H1 (cell line): ENCODE data around the gene KIF5A. TPM values are rescaled to one million over a fixed set of nuclear protein-coding genes. Genes with fewer than 3 reads are reported as not detected.

Experiments
- CTCF ChIA-PET: fragments of 300-600 bp; sonication (Branson Sonifier 250); formaldehyde crosslinking; loops from one replicate; lab custom pipeline; 2021; ENCODE audit not compliant: partially characterized antibody; lab: Charles Lee
- POLR2A ChIA-PET: fragments of 300-600 bp; sonication (Branson Sonifier 250); formaldehyde crosslinking; loops from one replicate; lab custom pipeline; 2021; ENCODE audit warnings: inconsistent platforms; ENCODE audit not compliant: partially characterized antibody; lab: Charles Lee
- DNase-seq, 2 experiments: peaks; one replicate each; pipeline versions ENCODE4 v3.0.0 to v3.0.0-alpha.2; 2010 to 2022; ENCODE audit warnings: low spot score in 2 of 2, low read depth in 1 of 2, mixed read lengths in 1 of 2
- FAIRE-seq: peaks from 2 replicates; lab custom pipeline; 2011; peaks lifted over from hg19 to GRCh38; lab: Jason Lieb, UNC
- H2AFZ ChIP-seq: 2 replicates; pipeline ENCODE4 v1.8.1; 2012; ENCODE audit warnings: low read length, inconsistent platforms
- H2AK5ac ChIP-seq: 2 replicates; pipeline ENCODE4 v1.6.1; 2013; ENCODE audit warnings: low read depth, low read length
- H2BK120ac ChIP-seq: replicated peaks from 2 replicates; pipeline ENCODE3; 2013; ENCODE audit warnings: low read depth, low read length, inconsistent platforms
- H2BK12ac ChIP-seq: 2 replicates; pipeline ENCODE4 v1.6.1; 2013; ENCODE audit warnings: low read depth, low read length
- H2BK15ac ChIP-seq: 2 replicates; pipeline ENCODE4 v1.6.1; 2013; ENCODE audit warnings: low read length
- H2BK20ac ChIP-seq: 2 replicates; pipeline ENCODE4 v1.6.1; 2013; ENCODE audit warnings: low read length
- H2BK5ac ChIP-seq: 2 replicates; pipeline ENCODE4 v1.6.1; 2013; ENCODE audit warnings: low read depth, low read length
- H3K14ac ChIP-seq: 2 replicates; pipeline ENCODE4 v1.6.1; 2013; ENCODE audit warnings: inconsistent platforms; ENCODE audit not compliant: insufficient read length
- H3K18ac ChIP-seq: 2 replicates; pipeline ENCODE4 v1.6.1; 2013; ENCODE audit warnings: low read length; ENCODE audit errors: extremely low read depth
- H3K23ac ChIP-seq: 2 replicates; pipeline ENCODE4 v1.6.1; 2013; ENCODE audit warnings: inconsistent platforms; ENCODE audit not compliant: insufficient read length
- H3K23me2 ChIP-seq: 2 replicates; pipeline ENCODE4 v1.6.1; 2013; ENCODE audit warnings: low read depth, low read length
- H3K27ac ChIP-seq: 2 replicates; pipeline ENCODE4 v1.6.1; 2011; ENCODE audit warnings: low read depth, low read length, inconsistent platforms
- H3K27me3 ChIP-seq, 4 experiments: replicated peaks in 1 of 4; 1 replicate in 1 of 4; 2 replicates in 3 of 4; pipeline versions ENCODE4 v1.6.1 to v1.8.1; 2011 to 2013; ENCODE audit warnings: low read length in 3 of 4, mild to moderate bottlenecking in 3 of 4, inconsistent platforms in 2 of 4, mixed read lengths in 2 of 4, moderate library complexity in 1 of 4; ENCODE audit not compliant: control insufficient read depth in 3 of 4, insufficient read depth in 3 of 4; ENCODE audit errors: extremely low read depth in 1 of 4
- H3K36me3 ChIP-seq, 4 experiments: 2 replicates each; pipeline versions ENCODE4 v1.6.1 to v1.8.1; 2011 to 2013; ENCODE audit warnings: mild to moderate bottlenecking in 4 of 4, low read length in 3 of 4, moderate library complexity in 2 of 4, control low read depth in 1 of 4, inconsistent platforms in 1 of 4; ENCODE audit not compliant: insufficient read depth in 4 of 4, control insufficient read depth in 2 of 4
- H3K4ac ChIP-seq: replicated peaks from 2 replicates; pipeline ENCODE3; 2013; ENCODE audit warnings: low read length, low read depth, mixed read lengths, inconsistent platforms; ENCODE audit not compliant: insufficient read length
- H3K4me1 ChIP-seq, 4 experiments: replicated peaks in 1 of 4; 1 replicate in 1 of 4; 2 replicates in 3 of 4; pipeline versions ENCODE4 v1.6.1 to v1.8.1; 2011 to 2013; ENCODE audit warnings: low read length in 3 of 4, inconsistent platforms in 2 of 4, mixed read lengths in 1 of 4; ENCODE audit not compliant: insufficient read depth in 4 of 4, control insufficient read depth in 3 of 4
- H3K4me2 ChIP-seq, 2 experiments: 2 replicates each; pipeline versions ENCODE4 v1.6.1 to v1.8.1; 2011 to 2013; ENCODE audit warnings: low read depth in 2 of 2, low read length in 2 of 2, control low read depth in 1 of 2, inconsistent platforms in 1 of 2, mild to moderate bottlenecking in 1 of 2; ENCODE audit not compliant: insufficient read depth in 1 of 2
- H3K4me3 ChIP-seq, 4 experiments: fragments of 200-600, 300-600 bp in 1 of 4; sonication (generic), shearing (Covaris generic), sonication (Bioruptor Twin) in 1 of 4; 2 replicates each; pipeline versions ENCODE4 v1.5.1 to v1.8.1; 2011 to 2016; ENCODE audit warnings: low read length in 4 of 4, low read depth in 3 of 4, control low read depth in 2 of 4, inconsistent platforms in 2 of 4, mild to moderate bottlenecking in 2 of 4, mixed read lengths in 1 of 4, moderate library complexity in 1 of 4; ENCODE audit not compliant: insufficient read depth in 2 of 4; ENCODE audit errors: extremely low read depth in 1 of 4
- H3K56ac ChIP-seq: replicated peaks from 2 replicates; pipeline ENCODE3; 2013; ENCODE audit warnings: low read depth, mild to moderate bottlenecking, mixed read lengths, low read length, inconsistent platforms; ENCODE audit not compliant: insufficient read length
- H3K79me1 ChIP-seq: 2 replicates; pipeline ENCODE4 v1.6.1; 2013; ENCODE audit warnings: low read depth, low read length, control low read depth
- H3K79me2 ChIP-seq, 2 experiments: 2 replicates each; pipeline versions ENCODE4 v1.6.1 to v1.8.1; 2012 to 2013; ENCODE audit warnings: low read length in 2 of 2, mild to moderate bottlenecking in 2 of 2, inconsistent platforms in 1 of 2; ENCODE audit not compliant: insufficient read depth in 2 of 2, control insufficient read depth in 1 of 2
- H3K9ac ChIP-seq, 4 experiments: replicated peaks in 1 of 4; 1 replicate in 1 of 4; 2 replicates in 3 of 4; pipeline versions ENCODE4 v1.6.1 to v1.8.1; 2011 to 2013; ENCODE audit warnings: low read depth in 3 of 4, low read length in 3 of 4, control low read depth in 2 of 4, mild to moderate bottlenecking in 2 of 4, moderate library complexity in 2 of 4, inconsistent platforms in 1 of 4; ENCODE audit errors: extremely low read depth in 1 of 4
- H3K9me3 ChIP-seq, 2 experiments: 2 replicates each; pipeline versions ENCODE4 v1.6.1 to v1.8.1; 2012 to 2013; ENCODE audit warnings: mild to moderate bottlenecking in 2 of 2, moderate library complexity in 2 of 2, control low read depth in 1 of 2, inconsistent platforms in 1 of 2, low read depth in 1 of 2, low read length in 1 of 2, mixed read lengths in 1 of 2; ENCODE audit not compliant: insufficient read depth in 2 of 2
- H4K20me1 ChIP-seq, 2 experiments: replicated peaks in 1 of 2; 2 replicates each; pipeline versions ENCODE3 to v1.8.1; 2011 to 2013; ENCODE audit warnings: inconsistent platforms in 2 of 2, low read length in 2 of 2, mild to moderate bottlenecking in 1 of 2; ENCODE audit not compliant: insufficient read depth in 2 of 2, control insufficient read depth in 1 of 2
- H4K5ac ChIP-seq: 2 replicates; pipeline ENCODE4 v1.6.1; 2013; ENCODE audit warnings: low read length, low read depth, mixed read lengths, inconsistent platforms; ENCODE audit not compliant: insufficient read length
- H4K8ac ChIP-seq: 2 replicates; pipeline ENCODE4 v1.8.0; 2013; ENCODE audit warnings: mild to moderate bottlenecking, moderate library complexity, low read length, inconsistent platforms; ENCODE audit not compliant: insufficient read depth; ENCODE audit errors: extremely low read depth
- H4K91ac ChIP-seq: replicated peaks from 2 replicates; pipeline ENCODE3; 2013; ENCODE audit warnings: low read length, mixed read lengths, inconsistent platforms; ENCODE audit not compliant: insufficient read length
- BACH1 ChIP-seq: IDR thresholded peaks from 2 replicates; pipeline ENCODE4 v1.6.1; 2012; ENCODE audit warnings: low read length, improper control_type of control experiment
- CBX5 ChIP-seq: fragments of 300-800, 300-1000 bp; sonication (generic); IDR thresholded peaks from 2 replicates; pipeline ENCODE4 v1.7.1; 2016; ENCODE audit warnings: antibody characterized with exemption, low read length, low read depth
- CREB1 ChIP-seq: IDR thresholded peaks from 2 replicates; pipeline ENCODE4 v1.6.1; 2012; ENCODE audit warnings: inconsistent platforms
- CTBP2 ChIP-seq: IDR thresholded peaks from 2 replicates; pipeline ENCODE4 v1.7.0; 2011; ENCODE audit warnings: borderline replicate concordance, mild to moderate bottlenecking, moderate library complexity, mixed read lengths, low read length; ENCODE audit not compliant: insufficient read depth, insufficient read length
- GTF2F1 ChIP-seq: IDR thresholded peaks from 2 replicates; pipeline ENCODE4 v1.6.1; 2012; ENCODE audit warnings: low read depth, low read length, improper control_type of control experiment, borderline replicate concordance
- JUND ChIP-seq: IDR thresholded peaks from 2 replicates; pipeline ENCODE4 v1.6.1; 2011; ENCODE audit warnings: mild to moderate bottlenecking, improper control_type of control experiment, low read length
- KDM1A ChIP-seq: fragments of 200-600, 300-600 bp; sonication (generic); IDR thresholded peaks from 2 replicates; pipeline ENCODE4 v1.7.1; 2016; ENCODE audit warnings: mild to moderate bottlenecking, low read length, borderline replicate concordance
- KDM5A ChIP-seq: fragments of 200-600 bp; IDR thresholded peaks from 2 replicates; pipeline ENCODE4 v1.7.1; 2012; ENCODE audit warnings: mild to moderate bottlenecking, low read length, inconsistent platforms, mixed read lengths
- NRF1 ChIP-seq: IDR thresholded peaks from 2 replicates; pipeline ENCODE4 v1.6.1; 2011; ENCODE audit warnings: mild to moderate bottlenecking, low read depth, low read length, improper control_type of control experiment
- TAF7 ChIP-seq: optimal IDR thresholded peaks from 2 replicates; pipeline ENCODE3; 2011; ENCODE audit warnings: low read depth, mild to moderate bottlenecking, inconsistent platforms, low read length, moderate library complexity, borderline replicate concordance
- WGBS, 2 experiments: shearing (Covaris generic) in 1 of 2; methylation state at CpG; one replicate each; pipeline versions ENCODE4 v1.1.6 to v1.1.7; 2013 to 2015; ENCODE audit warnings: low lambda C conversion rate in 2 of 2, mixed read lengths in 2 of 2, inconsistent platforms in 1 of 2, low coverage in 1 of 2, missing lambda C conversion rate in 1 of 2; ENCODE audit not compliant: insufficient replicate concordance in 2 of 2, insufficient coverage in 1 of 2, insufficient read length in 1 of 2; ENCODE audit errors: extremely low coverage in 1 of 2, missing lambda C conversion rate in 1 of 2; 5-methylcytosine and 5-hydroxymethylcytosine counted together
- polyA plus RNA-seq, 7 experiments: library from polyadenylated mRNA; depleted of rRNA in 3 of 7; stranded (reverse) in 5 of 7; unstranded in 2 of 7; fragments of >200 nt in 5 of 7; fragments of 200-250 nt in 2 of 7; gene quantifications; 1 replicate in 5 of 7; 2 replicates in 1 of 7; 4 replicates in 1 of 7; pipeline versions ENCODE4 v1.2.1 to v1.2.3, GENCODE V29; 2011 to 2013; ENCODE audit warnings: missing spikeins in 2 of 7, mixed read lengths in 2 of 7
- total RNA-seq: library from RNA; stranded (reverse); fragmentation: NEBNext Ultra II Directional; extraction: Animal tissue kit (Norgen Biotek cat#: 25700); gene quantifications from 2 replicates; pipeline ENCODE4 v1.2.1, GENCODE V29; 2021
- TF ChIP-seq, protein P1 (sequence below): IDR thresholded peaks from 2 replicates; pipeline ENCODE4 v1.6.1; 2011; ENCODE audit warnings: low read length, improper control_type of control experiment

The KIF5A gene
- total and polyA plus RNA-seq, 2 of the 8 experiments (the other 6 are each of a cell fraction or from before 2014, with no cell fraction given) = 10.7 to 21.9 TPM

DNA sequence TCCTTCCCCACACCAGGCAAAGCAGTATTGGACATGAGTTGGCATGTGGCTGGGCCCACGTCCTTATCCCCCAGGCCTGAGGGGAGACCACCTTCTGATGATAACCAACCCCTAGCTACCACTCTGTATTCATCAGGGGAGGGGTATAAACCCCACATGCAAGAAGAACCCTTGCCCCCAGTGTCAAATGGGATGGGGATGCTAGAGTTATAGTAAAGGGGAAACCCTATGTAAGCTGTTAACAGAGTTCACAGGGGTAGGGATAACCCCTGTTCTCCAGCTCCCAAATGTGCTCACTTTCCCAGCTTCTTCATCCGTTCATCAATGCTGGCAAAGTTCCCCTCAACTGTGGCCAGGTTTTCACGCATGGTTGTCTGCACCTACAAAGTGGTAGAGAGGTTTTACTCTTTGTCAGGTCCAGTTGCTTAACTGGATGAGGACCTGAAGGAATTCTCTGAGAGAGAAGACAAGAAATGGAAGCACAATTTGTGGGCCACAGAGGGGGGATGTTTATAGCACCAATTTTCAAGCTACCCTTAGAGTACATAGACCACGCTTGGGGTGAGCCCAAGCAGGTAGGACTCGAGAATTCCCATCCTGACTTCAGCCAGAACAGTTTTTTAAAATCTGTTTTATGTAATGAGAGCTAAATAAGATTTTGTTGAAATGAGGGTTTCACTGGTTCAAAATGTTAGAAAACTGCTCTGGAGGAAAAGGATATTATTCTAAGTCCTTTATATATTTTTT lies 19.3 kb upstream of the KIF5A start:
- Histone ChIP-seq H3K4me2 (no peak overlapping the region), H3K14ac (no peak overlapping the region), H2AFZ (no peak overlapping the region), H2BK15ac (no peak overlapping the region), H3K56ac (no peak overlapping the region), H3K23ac (no peak overlapping the region), H3K79me2 (no peaks in the 10 kb centered on the region), H2BK20ac (no peak overlapping the region), H3K27me3 (peaks cover 0 to 1% (median 0%) of the 10 kb centered on the region in 4 experiments; a peak in 1 of 7 replicates), H4K8ac (no peak overlapping the region), H4K20me1 (peaks cover 1 to 7% of the 10 kb centered on the region in 2 experiments), H3K4me3 (no peak overlapping the region), H3K4me1 (no peaks in the 10 kb centered on the region), H3K79me1 (no peaks in the 10 kb centered on the region; the same call in 1 of the 2 replicates), H2BK12ac (no peak overlapping the region), H4K5ac (no peak overlapping the region), H2AK5ac (no peak overlapping the region), H3K4ac (no peak overlapping the region), H2BK120ac (no peak overlapping the region), H3K9ac (no peak overlapping the region), H4K91ac (no peak overlapping the region), H3K23me2 (no peaks in the 10 kb centered on the region), H3K9me3 (no peaks in the 10 kb centered on the region), H2BK5ac (no peak overlapping the region), H3K27ac (no peak overlapping the region), H3K36me3 (peaks cover 16 to 79% (median 52%) of the 10 kb centered on the region in 4 experiments; a peak in 7 of 8 replicates), H3K18ac (no peak overlapping the region)
- WGBS, 2 experiments = 88% methylated on average over 5 of the region's 5 CpGs; no CpG with 5 or more reads in 1 of the 2 experiments
- FAIRE-seq (no peak), DNase-seq (no peak)
- POLR2A ChIA-PET = interaction anchor here (0.8 to 8.9 kb wide), 6 partner anchors 7 to 89 kb away, joined by 3 to 65 read pairs (median 26); partner anchors contain the start of genes DCTN2, DDIT3 and MBD6
- CTCF ChIA-PET = interaction anchor here (0.5 to 2.0 kb wide), 5 partner anchors 10 to 282 kb away, joined by 3 to 5 read pairs (median 3); no protein-coding TSS in a partner anchor
- TF ChIP-seq KDM5A = no peak
- TF ChIP-seq CREB1 = no peak
- TF ChIP-seq KDM1A = no peak
- no peak for TF ChIP-seq CBX5
- TF ChIP-seq NRF1 = no peak
- no peak for TF ChIP-seq TAF7
- TF ChIP-seq JUND = no peak
- no peak for TF ChIP-seq GTF2F1
- TF ChIP-seq CTBP2 = no peak
- TF ChIP-seq, protein P1, sequence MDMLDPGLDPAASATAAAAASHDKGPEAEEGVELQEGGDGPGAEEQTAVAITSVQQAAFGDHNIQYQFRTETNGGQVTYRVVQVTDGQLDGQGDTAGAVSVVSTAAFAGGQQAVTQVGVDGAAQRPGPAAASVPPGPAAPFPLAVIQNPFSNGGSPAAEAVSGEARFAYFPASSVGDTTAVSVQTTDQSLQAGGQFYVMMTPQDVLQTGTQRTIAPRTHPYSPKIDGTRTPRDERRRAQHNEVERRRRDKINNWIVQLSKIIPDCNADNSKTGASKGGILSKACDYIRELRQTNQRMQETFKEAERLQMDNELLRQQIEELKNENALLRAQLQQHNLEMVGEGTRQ = no peak
- no peak for TF ChIP-seq BACH1
